Measurements from ENCODE around the gene TAGLN. TPM values are rescaled to one million over a fixed set of nuclear protein-coding genes. Genes with fewer than 3 reads are reported as not detected.

The TAGLN gene
- total RNA-seq, 5 donors from 2014 or later (not counting 1 experiment from before 2014, with no cell fraction given), result 8.5 to 19.7 (median 13.4) TPM

- no peaks in the 10 kb centered on the region for H3K27me3 ChIP-seq (replicated peaks in 1 of 2; ENCODE audit: control insufficient read depth in 2 of 2, extremely low read depth in 1 of 2, insufficient read depth in 2 of 2, low read length in 1 of 2)
- ATAC-seq (replicated peaks in 1 of 4), result no peak
- no peaks in the 10 kb centered on the region for H3K9me3 Mint-ChIP-seq
These were observed 24.1 kb upstream of the TAGLN start for GRCh38 chr11:117175104-117175503.

GRCh38 chr11:117175781-117176180 lies 23.4 kb upstream of the TAGLN start:
- Histone ChIP-seq H3K4me3 (ENCODE audit: control insufficient read depth in 1 of 2, extremely low read depth in 1 of 2, low read length in 1 of 2) (no peak overlapping the region), H3K27ac (ENCODE audit: low read length) (no peak overlapping the region), H3K4me1 (ENCODE audit: control insufficient read depth in 1 of 2, extremely low read depth in 1 of 2, insufficient read depth in 2 of 2, low read length in 2 of 2) (peaks cover 15 to 23% of the 10 kb centered on the region in 2 experiments), H3K27me3 (replicated peaks in 1 of 2; ENCODE audit: control insufficient read depth in 2 of 2, extremely low read depth in 1 of 2, insufficient read depth in 2 of 2, low read length in 1 of 2) (no peaks in the 10 kb centered on the region), H3K36me3 (ENCODE audit: control insufficient read depth in 2 of 2, extremely low read depth in 1 of 2, insufficient read depth in 1 of 2, low read length in 1 of 2) (peaks cover 0 to 5% of the 10 kb centered on the region in 2 donors), H3K9me3 (no peaks in the 10 kb centered on the region)
- H3K9me3 Mint-ChIP-seq, result no peaks in the 10 kb centered on the region
- peaks cover 24 to 29% (median 28%) of the 10 kb centered on the region in 3 donors for H3K4me1 Mint-ChIP-seq
- no peak for ATAC-seq (replicated peaks in 1 of 4)
- 100% methylated on average over 1 of the region's 5 CpGs for WGBS (ENCODE audit: insufficient coverage)
- no peak overlapping the region for H3K4me3 Mint-ChIP-seq
- CTCF ChIA-PET, result no interaction called here
- H3K36me3 Mint-ChIP-seq, result peaks cover 3% of the 10 kb centered on the region
- DNase-seq, result no peak
- peak overlapping the region in 1 of 2 donors; percentile 11 for H3K27ac Mint-ChIP-seq
- POLR2A ChIA-PET, result no interaction called here
- H3K27me3 Mint-ChIP-seq, result no peaks in the 10 kb centered on the region

More at GRCh38 chr11:117175104-117175503, 24.1 kb upstream of the TAGLN start:
- no peak overlapping the region for H3K4me3 ChIP-seq (ENCODE audit: control insufficient read depth in 1 of 2, extremely low read depth in 1 of 2, low read length in 1 of 2)
- H3K27ac Mint-ChIP-seq, result peak overlapping the region in 1 of 2 donors; percentile 11
- H3K36me3 Mint-ChIP-seq, result peaks cover 5% of the 10 kb centered on the region
- ChIA-PET CTCF (interaction anchor here in 1 of 2 donors (0.8 kb wide), 1 partner anchor 14 kb away, joined by 3 read pairs; no protein-coding TSS in a partner anchor), POLR2A (no interaction called here)
- 93% methylated on average over 7 of the region's 7 CpGs for WGBS (ENCODE audit: insufficient coverage)
- H3K36me3 ChIP-seq (ENCODE audit: control insufficient read depth in 2 of 2, extremely low read depth in 1 of 2, insufficient read depth in 1 of 2, low read length in 1 of 2), result peaks cover 2 to 9% of the 10 kb centered on the region in 2 donors
- H3K4me3 Mint-ChIP-seq, result no peak overlapping the region
- H3K27me3 Mint-ChIP-seq, result no peaks in the 10 kb centered on the region
- peaks cover 10 to 17% of the 10 kb centered on the region in 2 experiments for H3K4me1 ChIP-seq (ENCODE audit: control insufficient read depth in 1 of 2, extremely low read depth in 1 of 2, insufficient read depth in 2 of 2, low read length in 2 of 2)
- DNase-seq, result no peak
- H3K27ac ChIP-seq (ENCODE audit: low read length), result no peak overlapping the region
- H3K9me3 ChIP-seq, result no peaks in the 10 kb centered on the region
- peaks cover 18 to 23% (median 21%) of the 10 kb centered on the region in 3 donors for H3K4me1 Mint-ChIP-seq

- WGBS (ENCODE audit: insufficient coverage), result no CpG with 5 or more reads among the region's 1 CpG
- ATAC-seq (replicated peaks in 1 of 4), result no peak
- Histone ChIP-seq H3K27me3 (replicated peaks in 1 of 2; ENCODE audit: control insufficient read depth in 2 of 2, extremely low read depth in 1 of 2, insufficient read depth in 2 of 2, low read length in 1 of 2) (no peaks in the 10 kb centered on the region), H3K4me3 (ENCODE audit: control insufficient read depth in 1 of 2, extremely low read depth in 1 of 2, low read length in 1 of 2) (no peak overlapping the region), H3K27ac (ENCODE audit: low read length) (no peak overlapping the region), H3K4me1 (ENCODE audit: control insufficient read depth in 1 of 2, extremely low read depth in 1 of 2, insufficient read depth in 2 of 2, low read length in 2 of 2) (peaks cover 17 to 27% of the 10 kb centered on the region in 2 experiments), H3K36me3 (ENCODE audit: control insufficient read depth in 2 of 2, extremely low read depth in 1 of 2, insufficient read depth in 1 of 2, low read length in 1 of 2) (peaks cover 0 to under 1% of the 10 kb centered on the region in 2 donors), H3K9me3 (no peaks in the 10 kb centered on the region)
- H3K4me1 Mint-ChIP-seq, result peaks cover 29 to 33% (median 32%) of the 10 kb centered on the region in 3 donors
- no peaks in the 10 kb centered on the region for H3K27me3 Mint-ChIP-seq
- no peak for DNase-seq
- POLR2A ChIA-PET, result interaction anchor here in 1 of 2 donors (0.7 kb wide), 1 partner anchor 332 kb away, joined by 10 read pairs; no protein-coding TSS in a partner anchor
- H3K27ac Mint-ChIP-seq, result no peak overlapping the region
- H3K4me3 Mint-ChIP-seq, result no peak overlapping the region
- no peaks in the 10 kb centered on the region for H3K9me3 Mint-ChIP-seq
- CTCF ChIA-PET, result interaction anchor here in 1 of 2 donors (0.7 kb wide), 1 partner anchor 1400 kb away, joined by 4 read pairs; no protein-coding TSS in a partner anchor
- H3K36me3 Mint-ChIP-seq, result peaks cover under 1% of the 10 kb centered on the region
These were observed 23.0 kb upstream of the TAGLN start for GRCh38 chr11:117176186-117176585.

- Mint-ChIP-seq H3K36me3 (no peaks in the 10 kb centered on the region), H3K27ac (peak overlapping the region; percentile 85 to 91), H3K4me1 (peaks cover 29 to 32% (median 31%) of the 10 kb centered on the region in 3 donors), H3K4me3 (peak overlapping the region; percentile 90 to 96 (median 91)), H3K9me3 (no peaks in the 10 kb centered on the region), H3K27me3 (no peaks in the 10 kb centered on the region)
- no peaks in the 10 kb centered on the region for H3K9me3 ChIP-seq
- H3K36me3 ChIP-seq (ENCODE audit: control insufficient read depth in 2 of 2, extremely low read depth in 1 of 2, insufficient read depth in 1 of 2, low read length in 1 of 2), result peaks cover 2 to 8% of the 10 kb centered on the region in 2 donors
- peak overlapping the region; percentile 88 for H3K27ac ChIP-seq (ENCODE audit: low read length)
- POLR2A ChIA-PET, result interaction anchor here in 1 of 2 donors (1.0 to 1.2 kb wide), 2 partner anchors 32 to 36 kb away, joined by 3 to 4 read pairs; no protein-coding TSS in a partner anchor
- peaks cover 17 to 34% of the 10 kb centered on the region in 2 experiments for H3K4me1 ChIP-seq (ENCODE audit: control insufficient read depth in 1 of 2, extremely low read depth in 1 of 2, insufficient read depth in 2 of 2, low read length in 2 of 2)
- WGBS (ENCODE audit: insufficient coverage), result 100% methylated on average over 1 of the region's 10 CpGs
- CTCF ChIA-PET, result interaction anchor here in 1 of 2 donors (0.8 to 3.7 kb wide), 3 partner anchors 48 to 386 kb away, joined by 3 to 38 read pairs (median 4); partner anchors contain the start of gene APOA5
- peak overlapping the region; percentile 69 to 86 for H3K4me3 ChIP-seq (ENCODE audit: control insufficient read depth in 1 of 2, extremely low read depth in 1 of 2, low read length in 1 of 2)
- DNase-seq, result no peak
- no peaks in the 10 kb centered on the region for H3K27me3 ChIP-seq (replicated peaks in 1 of 2; ENCODE audit: control insufficient read depth in 2 of 2, extremely low read depth in 1 of 2, insufficient read depth in 2 of 2, low read length in 1 of 2)
- no peak for ATAC-seq (replicated peaks in 1 of 4)
These were observed 21.5 kb upstream of the TAGLN start for GRCh38 chr11:117177534-117178209.

- Histone ChIP-seq H3K36me3 (ENCODE audit: control insufficient read depth in 2 of 2, extremely low read depth in 1 of 2, insufficient read depth in 1 of 2, low read length in 1 of 2) (peaks cover 3 to 9% of the 10 kb centered on the region in 2 donors), H3K27ac (ENCODE audit: low read length) (peak within 1 kb of the TSS; percentile 88), H3K27me3 (replicated peaks in 1 of 2; ENCODE audit: control insufficient read depth in 2 of 2, extremely low read depth in 1 of 2, insufficient read depth in 2 of 2, low read length in 1 of 2) (no peaks in the 10 kb centered on the region), H3K9me3 (no peaks in the 10 kb centered on the region), H3K4me3 (ENCODE audit: control insufficient read depth in 1 of 2, extremely low read depth in 1 of 2, low read length in 1 of 2) (peak within 1 kb of the TSS; percentile 86 to 88), H3K4me1 (ENCODE audit: control insufficient read depth in 1 of 2, extremely low read depth in 1 of 2, insufficient read depth in 2 of 2, low read length in 2 of 2) (peaks cover 17 to 34% of the 10 kb centered on the region in 2 experiments)
- Mint-ChIP-seq H3K27ac (peak within 1 kb of the TSS; percentile 88 to 91), H3K27me3 (no peaks in the 10 kb centered on the region), H3K4me3 (peak within 1 kb of the TSS; percentile 90 to 96 (median 91)), H3K4me1 (peaks cover 29 to 32% (median 31%) of the 10 kb centered on the region in 3 donors), H3K36me3 (no peaks in the 10 kb centered on the region), H3K9me3 (no peaks in the 10 kb centered on the region)
- ChIA-PET POLR2A (interaction anchor here (0.6 to 2.8 kb wide), 10 partner anchors 8 to 302 kb away, joined by 3 to 21 read pairs (median 3); partner anchors contain the start of gene PAFAH1B2 (in 1 of the 2)), CTCF (interaction anchor here (0.6 to 3.7 kb wide), 15 partner anchors 12 to 387 kb away, joined by 3 to 38 read pairs (median 4); partner anchors contain the start of genes PCSK7 (in 2 of the 2), APOA5 (in 1 of the 2), CEP164 (in 1 of the 2) and RNF214 (in 1 of the 2))
- 2% methylated on average over 38 of the region's 51 CpGs for WGBS (ENCODE audit: insufficient coverage)
- ATAC-seq (replicated peaks in 1 of 4) (peak; percentile 95 to 97 (median 96)), DNase-seq (peak; percentile 73 to 93 (median 86))
These were observed 20.7 kb upstream of the TAGLN start, which contains the start of gene SIDT2 for GRCh38 chr11:117178210-117179034. TSS of gene SIDT2 (plus strand) at chr11:117178743. CDS start at chr11:117179264, 521 bp downstream.
